Fibroblast of lung (primary cell): ENCODE results near the gene WSCD2. TPM values are rescaled to one million over a fixed set of nuclear protein-coding genes. Genes with fewer than 3 reads are reported as not detected.

ENCODE experiments used
- DNase-seq, 2 donors: peaks; one replicate each; pipeline versions ENCODE4 v3.0.0 to v3.0.0-alpha.2; 2010; ENCODE audit warnings: low read depth in 2 of 2
- H2AFZ ChIP-seq: 2 replicates; pipeline ENCODE4 v1.5.1; 2012; ENCODE audit warnings: low read length, control low read depth, inconsistent platforms
- H3K27ac ChIP-seq: 2 replicates; pipeline ENCODE4 v1.5.1; 2011; ENCODE audit warnings: low read length, control low read depth; ENCODE audit not compliant: insufficient read depth
- H3K27me3 ChIP-seq: 2 replicates; pipeline ENCODE4 v1.5.1; 2011; ENCODE audit warnings: mild to moderate bottlenecking, low read length; ENCODE audit not compliant: control insufficient read depth, insufficient read depth
- H3K36me3 ChIP-seq: 2 replicates; pipeline ENCODE4 v1.5.1; 2011; ENCODE audit warnings: low read length; ENCODE audit not compliant: control insufficient read depth, insufficient read depth
- H3K4me1 ChIP-seq: 2 replicates; pipeline ENCODE4 v1.5.1; 2011; ENCODE audit warnings: low read length; ENCODE audit not compliant: control insufficient read depth, insufficient read depth; ENCODE audit errors: extremely low read depth
- H3K4me2 ChIP-seq: 2 replicates; pipeline ENCODE4 v1.5.1; 2011; ENCODE audit warnings: low read length, control low read depth; ENCODE audit not compliant: insufficient read depth; ENCODE audit errors: extremely low read depth
- H3K4me3 ChIP-seq, 4 experiments: fragments of 200-600 bp in 1 of 4; sonication (generic) in 1 of 4; replicated peaks in 1 of 4; 2 replicates each; pipeline ENCODE4 v1.5.1; 2011 to 2016; ENCODE audit warnings: low read length in 4 of 4, low read depth in 3 of 4, mild to moderate bottlenecking in 3 of 4, control low read depth in 2 of 4, inconsistent platforms in 1 of 4, mixed read lengths in 1 of 4; ENCODE audit not compliant: insufficient read depth in 1 of 4; ENCODE audit errors: control extremely low read depth in 1 of 4
- H3K79me2 ChIP-seq: 2 replicates; pipeline ENCODE4 v1.5.1; 2012; ENCODE audit warnings: mild to moderate bottlenecking, low read length, inconsistent platforms; ENCODE audit not compliant: control insufficient read depth, insufficient read depth
- H3K9ac ChIP-seq: 2 replicates; pipeline ENCODE4 v1.5.1; 2011; ENCODE audit warnings: mild to moderate bottlenecking, low read length, control low read depth; ENCODE audit not compliant: insufficient read depth
- H3K9me3 ChIP-seq: 2 replicates; pipeline ENCODE4 v1.5.1; 2012; ENCODE audit warnings: low read depth, low read length; ENCODE audit not compliant: control insufficient read depth, insufficient read depth
- H4K20me1 ChIP-seq: 2 replicates; pipeline ENCODE4 v1.5.1; 2011; ENCODE audit warnings: low read length; ENCODE audit not compliant: control insufficient read depth, insufficient read depth; ENCODE audit errors: extremely low read depth
- EZH2 ChIP-seq: IDR thresholded peaks from 2 replicates; pipeline ENCODE4 v1.5.1; 2012; ENCODE audit warnings: low read length, control low read depth, mild to moderate bottlenecking; ENCODE audit errors: missing control alignments
- polyA plus RNA-seq, 2 donors: library from polyadenylated mRNA; depleted of rRNA in 1 of 2; stranded (reverse) in 1 of 2; unstranded in 1 of 2; fragments of >200 nt; gene quantifications; 2 replicates each; pipeline ENCODE4 v1.2.1, GENCODE V29; 2011 to 2012; ENCODE audit warnings: missing spikeins in 1 of 2
- total RNA-seq: library from RNA; depleted of rRNA; stranded (reverse); fragments of >200 nt; gene quantifications from 2 replicates; pipeline ENCODE4 v1.2.1, GENCODE V29; 2014
- TF ChIP-seq, protein P1 (sequence below), 2 donors: IDR thresholded peaks in 1 of 2; conservative IDR thresholded peaks in 1 of 2; 1 replicate in 1 of 2; 2 replicates in 1 of 2; pipeline ENCODE4 v1.5.1; 2011 to 2012; ENCODE audit warnings: low read length in 2 of 2, control low read depth in 1 of 2, inconsistent platforms in 1 of 2, low read depth in 1 of 2, mild to moderate bottlenecking in 1 of 2

Gene WSCD2
- total and polyA plus RNA-seq, 2 donors (not counting 1 experiment from before 2014, with no cell fraction given) = not detected

DNA sequence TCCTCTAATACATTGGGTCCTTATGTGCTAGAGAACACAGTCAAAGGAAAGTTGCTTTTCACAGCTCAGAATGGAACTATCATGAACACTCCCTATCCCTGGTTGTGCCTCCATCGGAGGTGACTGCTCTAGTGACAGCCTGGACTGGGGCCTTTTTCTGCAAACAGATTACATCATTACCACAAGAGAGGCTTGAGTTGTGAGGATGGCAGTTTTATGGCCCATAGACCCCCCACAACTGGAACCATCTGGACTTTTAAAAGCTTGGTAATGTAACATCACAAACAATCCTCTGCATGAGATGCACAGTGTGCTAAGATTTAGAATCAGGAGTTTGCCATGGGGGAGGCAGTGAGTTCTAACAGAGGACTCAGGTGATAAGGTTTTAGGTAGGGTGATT, 46.6 kb upstream of the WSCD2 start:
- no peak for DNase-seq
- Histone ChIP-seq H3K4me3 (no peak overlapping the region), H3K9me3 (no peaks in the 10 kb centered on the region), H3K4me1 (no peaks in the 10 kb centered on the region), H3K27me3 (no peaks in the 10 kb centered on the region), H3K27ac (no peak overlapping the region), H2AFZ (no peak overlapping the region), H3K79me2 (no peaks in the 10 kb centered on the region), H3K4me2 (no peak overlapping the region), H3K36me3 (no peaks in the 10 kb centered on the region), H4K20me1 (no peaks in the 10 kb centered on the region), H3K9ac (no peak overlapping the region)
- no peak for TF ChIP-seq EZH2
- TF ChIP-seq, protein P1, sequence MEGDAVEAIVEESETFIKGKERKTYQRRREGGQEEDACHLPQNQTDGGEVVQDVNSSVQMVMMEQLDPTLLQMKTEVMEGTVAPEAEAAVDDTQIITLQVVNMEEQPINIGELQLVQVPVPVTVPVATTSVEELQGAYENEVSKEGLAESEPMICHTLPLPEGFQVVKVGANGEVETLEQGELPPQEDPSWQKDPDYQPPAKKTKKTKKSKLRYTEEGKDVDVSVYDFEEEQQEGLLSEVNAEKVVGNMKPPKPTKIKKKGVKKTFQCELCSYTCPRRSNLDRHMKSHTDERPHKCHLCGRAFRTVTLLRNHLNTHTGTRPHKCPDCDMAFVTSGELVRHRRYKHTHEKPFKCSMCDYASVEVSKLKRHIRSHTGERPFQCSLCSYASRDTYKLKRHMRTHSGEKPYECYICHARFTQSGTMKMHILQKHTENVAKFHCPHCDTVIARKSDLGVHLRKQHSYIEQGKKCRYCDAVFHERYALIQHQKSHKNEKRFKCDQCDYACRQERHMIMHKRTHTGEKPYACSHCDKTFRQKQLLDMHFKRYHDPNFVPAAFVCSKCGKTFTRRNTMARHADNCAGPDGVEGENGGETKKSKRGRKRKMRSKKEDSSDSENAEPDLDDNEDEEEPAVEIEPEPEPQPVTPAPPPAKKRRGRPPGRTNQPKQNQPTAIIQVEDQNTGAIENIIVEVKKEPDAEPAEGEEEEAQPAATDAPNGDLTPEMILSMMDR (conservative IDR thresholded peaks at IDR 0.05 in 1 of 2, IDR thresholded peaks at IDR 0.05 in 1 of 2; ENCODE audit: low read depth in 1 of 2, low read length in 2 of 2) = no peak

DNA sequence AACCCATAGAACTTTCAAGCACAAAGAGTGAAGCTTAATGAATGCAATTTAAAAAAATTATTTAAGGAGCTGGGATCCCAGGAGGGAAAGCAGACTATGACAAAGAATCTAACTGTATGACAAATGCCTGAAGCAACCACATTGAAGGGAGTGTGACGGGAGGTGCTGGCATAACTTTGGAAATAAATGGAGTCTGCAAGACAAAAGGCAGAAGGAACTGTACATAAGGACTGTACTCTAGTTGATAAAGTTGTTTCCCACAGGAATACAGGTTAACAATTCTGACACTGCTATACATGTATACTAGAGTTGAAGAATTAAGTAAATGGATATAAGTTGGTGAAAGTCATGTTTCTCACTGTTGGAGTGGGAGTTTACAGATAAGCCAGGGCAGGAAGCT, 41.2 kb upstream of the WSCD2 start:
- H3K79me2 ChIP-seq = no peaks in the 10 kb centered on the region
- DNase-seq = no peak
- no peaks in the 10 kb centered on the region for H3K36me3 ChIP-seq
- H2AFZ ChIP-seq = no peak overlapping the region
- H3K9ac ChIP-seq = no peak overlapping the region
- H3K27ac ChIP-seq = no peak overlapping the region
- H3K4me2 ChIP-seq = no peak overlapping the region
- H3K9me3 ChIP-seq = no peaks in the 10 kb centered on the region
- TF ChIP-seq, protein P1 (conservative IDR thresholded peaks at IDR 0.05 in 1 of 2, IDR thresholded peaks at IDR 0.05 in 1 of 2; ENCODE audit: low read depth in 1 of 2, low read length in 2 of 2) = no peak
- TF ChIP-seq EZH2 = no peak
- H3K27me3 ChIP-seq = no peaks in the 10 kb centered on the region
- H4K20me1 ChIP-seq = no peaks in the 10 kb centered on the region
- no peak overlapping the region for H3K4me3 ChIP-seq
- no peaks in the 10 kb centered on the region for H3K4me1 ChIP-seq

DNA sequence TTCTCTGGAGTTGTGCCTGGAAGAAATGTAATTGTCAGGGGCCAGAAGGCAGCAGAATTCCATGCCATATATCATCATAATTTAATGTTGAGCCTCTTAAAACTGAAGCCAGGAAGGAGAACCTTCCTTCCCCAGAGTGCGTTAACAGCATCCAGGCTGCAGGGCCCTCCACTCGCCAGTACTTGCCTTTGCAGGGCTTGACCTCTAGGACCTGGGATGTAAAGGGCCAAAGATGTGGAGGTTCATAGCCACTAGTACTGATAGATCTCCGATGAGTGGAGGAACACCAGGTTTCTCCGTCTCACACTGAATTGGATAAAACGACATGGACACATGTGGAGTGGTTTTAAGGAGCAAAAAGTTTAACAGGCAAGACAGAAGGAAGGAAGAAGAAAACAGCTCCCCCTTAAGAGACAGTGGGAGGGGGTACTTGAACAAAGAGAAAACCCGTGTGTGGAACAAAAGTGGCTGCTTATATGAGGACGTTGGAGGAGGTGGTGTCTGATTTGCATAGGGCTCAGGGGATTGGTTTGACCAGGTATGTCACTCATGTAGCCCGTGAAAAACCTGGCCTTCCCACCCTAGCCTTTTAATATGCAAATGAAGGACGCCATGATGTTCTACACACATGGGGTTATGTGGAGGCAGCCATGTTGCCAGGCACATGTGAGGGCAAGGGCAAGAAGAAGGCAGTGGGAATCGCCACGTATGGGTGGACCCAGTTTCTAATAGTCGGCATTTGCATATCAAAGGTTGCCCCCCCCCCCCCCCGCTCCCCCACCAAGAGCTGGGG, 38.8 kb upstream of the WSCD2 start:
- no peak overlapping the region for H3K4me2 ChIP-seq
- H2AFZ ChIP-seq = no peak overlapping the region
- H4K20me1 ChIP-seq = no peaks in the 10 kb centered on the region
- H3K27me3 ChIP-seq = no peaks in the 10 kb centered on the region
- H3K4me3 ChIP-seq = no peak overlapping the region
- H3K36me3 ChIP-seq = no peaks in the 10 kb centered on the region
- H3K4me1 ChIP-seq = no peaks in the 10 kb centered on the region
- H3K9ac ChIP-seq = no peak overlapping the region
- no peak overlapping the region for H3K27ac ChIP-seq
- no peaks in the 10 kb centered on the region for H3K79me2 ChIP-seq
- TF ChIP-seq, protein P1 (conservative IDR thresholded peaks at IDR 0.05 in 1 of 2, IDR thresholded peaks at IDR 0.05 in 1 of 2; ENCODE audit: low read depth in 1 of 2, low read length in 2 of 2) = no peak
- no peak for TF ChIP-seq EZH2
- DNase-seq = no peak
- H3K9me3 ChIP-seq = no peaks in the 10 kb centered on the region
